ENCODE data around the gene CRMP1.

Gene CRMP1

DNA sequence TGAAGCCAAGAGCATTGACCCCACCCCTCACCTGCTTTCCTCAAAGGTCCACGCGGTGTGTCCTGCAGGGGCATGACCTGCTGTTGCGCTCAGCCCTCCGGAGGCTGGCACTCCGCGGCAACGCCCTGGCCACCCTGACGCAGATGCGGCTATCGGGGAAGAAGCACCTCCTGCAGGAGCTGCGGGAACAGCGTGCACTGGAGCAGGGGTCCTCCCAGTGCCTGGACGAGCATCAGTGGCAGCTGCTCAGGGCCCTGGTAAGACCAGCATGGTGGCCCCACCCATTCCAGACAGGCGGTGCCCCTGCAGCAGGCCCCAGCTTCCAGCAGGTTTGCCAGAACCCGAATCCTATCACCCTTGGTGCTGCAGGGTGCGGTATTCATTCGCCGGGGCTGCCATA is 95.9 kb downstream of the CRMP1 start:
- no peak for DNase-seq (ENCODE audit: low spot score)

DNA sequence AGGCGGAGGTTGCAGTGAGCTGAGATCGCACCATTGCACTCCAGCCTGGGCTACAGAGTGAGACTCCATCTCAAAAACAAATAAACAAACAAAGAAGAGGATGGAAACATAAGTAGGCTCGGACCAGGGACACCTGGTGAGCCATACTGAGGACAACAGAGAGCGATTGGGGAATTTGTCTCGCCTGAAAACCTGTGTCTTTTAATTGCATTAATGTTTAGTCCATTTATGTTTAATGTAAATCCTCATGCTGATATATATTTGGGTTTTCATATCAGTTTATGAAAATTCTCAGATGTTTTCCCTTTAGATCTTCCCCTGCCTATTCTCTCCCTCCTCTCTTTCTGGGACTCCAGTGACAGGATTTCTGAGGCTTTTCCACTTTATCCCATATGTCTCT is 97.3 kb downstream of the CRMP1 start:
- no peak for DNase-seq (ENCODE audit: low spot score)

DNA sequence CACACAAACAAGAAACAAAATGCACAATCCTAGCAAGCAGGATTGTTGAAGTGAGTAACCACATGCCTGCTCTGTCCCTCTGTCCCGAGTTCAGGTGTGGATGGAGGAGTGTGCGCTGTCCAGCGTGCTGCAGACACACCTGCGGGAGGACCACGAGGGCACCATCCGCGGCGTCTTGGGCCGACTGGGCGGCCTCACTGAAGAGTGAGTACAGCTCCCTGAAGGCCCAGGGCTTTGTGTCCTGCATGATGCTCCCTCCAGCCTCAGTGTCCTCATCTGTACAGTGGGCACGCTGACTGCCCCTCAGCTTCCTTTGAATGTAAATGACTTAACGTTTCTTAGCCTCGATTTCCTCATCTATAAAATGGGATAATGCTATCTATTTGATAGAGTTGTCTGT is 99.4 kb downstream of the CRMP1 start:
- DNase-seq (ENCODE audit: low spot score) = no peak

- no peak for DNase-seq (ENCODE audit: low spot score)
These were observed 101.2 kb downstream of the CRMP1 start for GRCh38 chr4:5791654-5792053.

- no peak for DNase-seq (ENCODE audit: low spot score)
These were observed 102.4 kb downstream of the CRMP1 start for GRCh38 chr4:5790546-5790857.

- DNase-seq (ENCODE audit: low spot score) = no peak
These were observed 103.7 kb downstream of the CRMP1 start for GRCh38 chr4:5789141-5789540.

- DNase-seq (ENCODE audit: low spot score) = no peak
These were observed 104.7 kb downstream of the CRMP1 start for GRCh38 chr4:5788144-5788543.

- no peak for DNase-seq (ENCODE audit: low spot score)
These were observed 105.6 kb downstream of the CRMP1 start for GRCh38 chr4:5787311-5787710.

- DNase-seq (ENCODE audit: low spot score) = no peak
These were observed 106.8 kb downstream of the CRMP1 start for GRCh38 chr4:5785806-5786680.

DNA sequence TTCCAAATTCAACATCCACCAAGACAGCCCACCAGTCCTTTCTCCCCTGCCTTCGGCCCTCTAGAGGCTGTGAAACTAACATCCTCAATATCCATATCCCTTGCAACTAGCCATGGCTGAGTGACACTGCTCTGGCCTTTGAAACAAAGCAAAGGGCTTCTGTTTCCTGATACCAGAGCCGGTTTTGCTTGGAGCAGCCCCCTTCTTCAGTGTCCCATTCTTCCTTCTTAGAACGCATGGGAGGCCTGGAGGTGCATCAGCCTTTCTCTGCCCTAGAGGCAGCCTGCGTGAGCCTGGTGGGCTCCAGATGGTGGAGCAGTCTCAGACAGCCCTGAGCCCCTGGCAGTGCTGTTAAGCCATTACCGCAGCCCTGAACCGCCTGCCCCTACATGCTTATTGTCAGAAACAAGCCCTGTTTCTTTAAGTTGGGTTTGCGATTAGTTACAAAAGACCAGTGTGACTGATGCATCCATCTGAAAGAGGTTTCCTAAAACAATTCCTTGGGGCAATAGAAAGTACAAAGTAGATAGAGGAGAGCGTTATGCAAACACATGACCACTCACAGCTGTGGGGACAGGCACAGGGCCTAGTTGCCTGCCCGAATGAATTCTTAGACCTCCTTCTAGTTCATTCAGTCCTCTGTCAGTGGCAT is 107.8 kb downstream of the CRMP1 start:
- no peak for DNase-seq (ENCODE audit: low spot score)

- no peak for DNase-seq (ENCODE audit: low spot score)
These were observed 108.9 kb downstream of the CRMP1 start for GRCh38 chr4:5784021-5784420.

- DNase-seq (ENCODE audit: low spot score) = no peak
These were observed 109.4 kb downstream of the CRMP1 start for GRCh38 chr4:5783486-5783885.

GRCh38 chr4:5782829-5783476 is 109.9 kb downstream of the CRMP1 start:
- no peak for DNase-seq (ENCODE audit: low spot score)

GRCh38 chr4:5781691-5782090 is 111.2 kb downstream of the CRMP1 start:
- no peak for DNase-seq (ENCODE audit: low spot score)

GRCh38 chr4:5780831-5781480 is 111.9 kb downstream of the CRMP1 start:
- no peak for DNase-seq (ENCODE audit: low spot score)

DNA sequence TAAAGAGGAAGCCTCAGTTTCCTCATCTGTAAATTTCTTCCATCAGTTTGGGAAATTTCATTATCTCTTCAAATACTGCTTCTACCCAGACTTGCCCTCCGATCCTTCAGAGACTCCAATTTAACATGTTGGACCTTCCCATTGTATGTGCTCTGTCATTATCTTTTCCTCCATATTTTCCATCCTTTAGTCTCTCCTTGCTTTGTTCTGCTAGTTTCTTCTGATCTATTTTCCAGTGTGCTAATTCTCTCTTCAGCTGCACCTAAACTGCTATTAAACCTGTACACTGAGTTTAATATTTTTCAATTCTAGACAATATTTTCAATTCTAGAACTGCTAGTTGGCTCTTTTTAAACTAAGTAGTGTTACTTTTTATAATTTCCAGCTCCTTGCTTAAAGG is 116.4 kb downstream of the CRMP1 start:
- no peak for DNase-seq (ENCODE audit: low spot score)

- DNase-seq (ENCODE audit: low spot score) = no peak
These were observed 118.4 kb downstream of the CRMP1 start for GRCh38 chr4:5774416-5775036.

DNA sequence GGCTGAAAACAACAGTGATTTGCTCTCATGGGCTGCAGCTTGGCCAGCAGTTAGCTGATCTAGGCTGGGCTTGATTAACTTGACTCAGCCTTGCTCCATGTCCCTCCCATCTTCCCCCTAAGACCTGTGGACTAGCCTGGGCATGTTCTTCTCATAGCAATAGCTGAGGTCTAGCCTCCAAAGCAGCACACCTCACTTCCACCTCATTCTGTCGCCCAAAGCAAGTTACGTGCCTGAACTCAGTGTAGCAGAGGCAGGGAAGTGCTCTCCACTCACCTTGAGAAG is 119.7 kb downstream of the CRMP1 start:
- no peak for DNase-seq (ENCODE audit: low spot score)

DNA sequence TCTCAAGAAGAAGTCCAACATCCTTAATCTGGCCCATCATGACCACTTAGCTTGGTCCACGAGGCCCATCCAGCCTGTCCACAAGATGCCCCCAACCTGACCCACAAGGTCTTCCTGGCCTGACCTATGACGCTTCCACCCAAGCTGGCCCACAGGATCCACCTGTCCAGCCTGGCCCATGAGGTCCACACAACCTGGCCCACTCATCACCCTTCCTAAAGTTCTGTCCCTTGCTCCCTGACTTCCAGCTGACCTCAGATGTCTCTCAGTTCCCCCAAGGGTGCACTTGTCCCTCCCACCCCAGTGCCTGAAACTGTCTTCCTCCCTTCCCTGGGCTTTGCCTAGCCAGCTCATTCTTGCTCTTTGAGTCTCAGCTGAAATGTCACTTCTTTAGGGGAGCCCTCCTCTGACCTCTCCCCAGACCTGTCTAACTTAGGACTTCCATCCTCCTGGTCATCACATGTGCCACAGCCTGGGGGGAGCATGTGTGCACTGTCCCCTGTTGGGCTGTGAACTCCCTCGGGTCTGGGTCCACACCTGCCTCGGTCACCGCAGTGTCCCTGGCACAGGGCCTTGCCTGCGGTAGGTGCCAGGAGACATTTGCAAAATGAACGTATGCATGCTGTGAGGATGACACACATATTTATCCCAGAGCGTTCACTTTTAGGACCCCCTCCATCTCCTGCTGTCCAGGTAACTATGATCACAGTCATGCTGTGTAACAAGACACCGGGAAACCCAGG is 120.2 kb downstream of the CRMP1 start:
- DNase-seq (ENCODE audit: low spot score) = no peak

All from NAMALWA (cell line).